Suprapubic skin (tissue), 3 donors: Measurements from ENCODE around the gene CAMTA1.

Experiments used
- CTCF ChIP-seq, 2 donors: fragments of 200-600 bp in 1 of 2; fragments of 450-650 bp in 1 of 2; sonication (generic) in 1 of 2; IDR thresholded peaks; one replicate each; pipeline ENCODE4 v1.5.1; 2016 to 2019; ENCODE audit warnings: antibody characterized with exemption in 2 of 2, mild to moderate bottlenecking in 1 of 2, moderate library complexity in 1 of 2
- EP300 ChIP-seq: sonication (generic); formaldehyde crosslinking; IDR thresholded peaks from one replicate; pipeline ENCODE4 v1.6.1; 2017; ENCODE audit warnings: antibody characterized with exemption
- POLR2A ChIP-seq, 2 donors: fragments of 450-650 bp; IDR thresholded peaks; one replicate each; pipeline ENCODE4 v1.6.1; 2017; ENCODE audit warnings: antibody characterized with exemption in 2 of 2, mild to moderate bottlenecking in 2 of 2, moderate library complexity in 2 of 2

DNA sequence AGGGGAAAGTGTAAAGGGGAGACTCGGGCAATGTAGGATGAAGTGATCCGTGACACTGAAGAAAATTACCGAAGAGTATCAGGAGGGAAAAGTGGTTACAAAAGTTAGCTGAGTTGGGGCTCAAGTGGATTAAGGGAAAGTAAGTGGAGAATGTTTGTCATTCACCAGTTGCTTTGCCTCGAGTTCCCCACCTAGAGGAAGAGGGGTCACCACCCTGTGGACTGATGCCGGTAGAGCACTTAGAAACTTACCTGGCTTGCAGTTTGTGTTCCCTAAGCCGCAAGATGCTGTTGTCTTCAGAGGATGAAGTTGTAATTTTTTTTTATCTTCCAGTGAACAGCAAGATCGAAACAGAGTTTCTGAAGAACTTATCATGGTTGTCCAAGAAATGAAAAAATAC lies 999.9 kb downstream of the CAMTA1 start:
- no peak for TF ChIP-seq POLR2A (IDR thresholded peaks at IDR 0.05)
- no peak for TF ChIP-seq CTCF (IDR thresholded peaks at IDR 0.05)
- no peak for TF ChIP-seq EP300
